ENCODE data around the gene PIGS. TPM values are rescaled to one million over a fixed set of nuclear protein-coding genes. Genes with fewer than 3 reads are reported as not detected.

Gene PIGS
- total and polyA plus RNA-seq, 9 of the 15 experiments (the other 6 are each of a cell fraction or from before 2014, with no cell fraction given) = 47.5 to 138 (median 57.6) TPM

DNA sequence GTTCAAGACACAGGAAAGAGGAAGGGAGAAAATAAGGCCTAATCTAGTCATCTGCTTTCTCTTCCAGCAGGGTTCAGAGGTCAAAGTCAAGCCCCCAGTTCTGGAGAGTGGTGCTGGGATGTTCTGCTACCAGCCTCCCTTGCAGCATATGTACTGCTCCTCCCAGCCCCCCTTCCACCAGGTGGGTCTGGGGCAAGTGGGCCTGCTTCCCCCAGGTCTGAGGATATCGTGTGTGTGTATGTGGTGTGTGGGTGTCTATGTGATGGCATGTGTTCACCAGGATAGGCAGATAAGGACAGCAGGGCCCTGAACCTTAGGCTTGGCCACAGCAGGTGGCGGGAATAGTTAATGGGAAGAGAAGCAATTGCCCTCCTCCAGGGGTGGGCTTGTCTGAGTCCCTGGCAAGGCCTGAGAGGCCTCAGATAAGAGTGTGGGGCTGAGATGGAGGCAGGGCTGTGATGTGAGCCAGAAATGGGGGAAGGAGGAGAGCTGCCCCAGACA is 44.1 kb downstream of the PIGS start (continued):
- TF ChIP-seq, protein P1, sequence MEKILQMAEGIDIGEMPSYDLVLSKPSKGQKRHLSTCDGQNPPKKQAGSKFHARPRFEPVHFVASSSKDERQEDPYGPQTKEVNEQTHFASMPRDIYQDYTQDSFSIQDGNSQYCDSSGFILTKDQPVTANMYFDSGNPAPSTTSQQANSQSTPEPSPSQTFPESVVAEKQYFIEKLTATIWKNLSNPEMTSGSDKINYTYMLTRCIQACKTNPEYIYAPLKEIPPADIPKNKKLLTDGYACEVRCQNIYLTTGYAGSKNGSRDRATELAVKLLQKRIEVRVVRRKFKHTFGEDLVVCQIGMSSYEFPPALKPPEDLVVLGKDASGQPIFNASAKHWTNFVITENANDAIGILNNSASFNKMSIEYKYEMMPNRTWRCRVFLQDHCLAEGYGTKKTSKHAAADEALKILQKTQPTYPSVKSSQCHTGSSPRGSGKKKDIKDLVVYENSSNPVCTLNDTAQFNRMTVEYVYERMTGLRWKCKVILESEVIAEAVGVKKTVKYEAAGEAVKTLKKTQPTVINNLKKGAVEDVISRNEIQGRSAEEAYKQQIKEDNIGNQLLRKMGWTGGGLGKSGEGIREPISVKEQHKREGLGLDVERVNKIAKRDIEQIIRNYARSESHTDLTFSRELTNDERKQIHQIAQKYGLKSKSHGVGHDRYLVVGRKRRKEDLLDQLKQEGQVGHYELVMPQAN (IDR thresholded peaks at IDR 0.05; ENCODE audit: borderline replicate concordance) = no peak
- TF ChIP-seq, protein P2, sequence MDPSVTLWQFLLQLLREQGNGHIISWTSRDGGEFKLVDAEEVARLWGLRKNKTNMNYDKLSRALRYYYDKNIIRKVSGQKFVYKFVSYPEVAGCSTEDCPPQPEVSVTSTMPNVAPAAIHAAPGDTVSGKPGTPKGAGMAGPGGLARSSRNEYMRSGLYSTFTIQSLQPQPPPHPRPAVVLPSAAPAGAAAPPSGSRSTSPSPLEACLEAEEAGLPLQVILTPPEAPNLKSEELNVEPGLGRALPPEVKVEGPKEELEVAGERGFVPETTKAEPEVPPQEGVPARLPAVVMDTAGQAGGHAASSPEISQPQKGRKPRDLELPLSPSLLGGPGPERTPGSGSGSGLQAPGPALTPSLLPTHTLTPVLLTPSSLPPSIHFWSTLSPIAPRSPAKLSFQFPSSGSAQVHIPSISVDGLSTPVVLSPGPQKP (CRISPR knock-in tag; IDR thresholded peaks at IDR 0.05) = no peak
- TF ChIP-seq PHF21A (IDR thresholded peaks at IDR 0.05; ENCODE audit: borderline replicate concordance, low read depth) = no peak
- no peak for TF ChIP-seq CREBBP (IDR thresholded peaks at IDR 0.05; ENCODE audit: low read depth, low read length)
- TF ChIP-seq CBX3 (IDR thresholded peaks at IDR 0.05; ENCODE audit: borderline replicate concordance in 1 of 2, low read length in 2 of 2) = peak in 1 of 2 experiments; percentile 91; a peak in 2 of 3 replicates
- TF ChIP-seq FOXK1 (CRISPR knock-in tag; IDR thresholded peaks at IDR 0.05; ENCODE audit: borderline replicate concordance) = no peak
- TF ChIP-seq ZNF79 (CRISPR knock-in tag; IDR thresholded peaks at IDR 0.05; ENCODE audit: low read depth) = no peak
- no peak for TF ChIP-seq PCBP1 (IDR thresholded peaks at IDR 0.05; ENCODE audit: low read depth, low read length, poor library complexity, severe bottlenecking)
- no peak for TF ChIP-seq HNRNPH1 (optimal IDR thresholded peaks at IDR 0.05; ENCODE audit: low read depth, low read length)
- TF ChIP-seq NBN (IDR thresholded peaks at IDR 0.05; ENCODE audit: low read depth) = peak; percentile 53; the same call in 1 of the 2 replicates
- no peak for TF ChIP-seq PURB (CRISPR knock-in tag; IDR thresholded peaks at IDR 0.05; ENCODE audit: low read depth)
- no peak for TF ChIP-seq KAT2B (IDR thresholded peaks at IDR 0.05; ENCODE audit: low read depth, low read length)
- no peak for TF ChIP-seq ZNF324 (CRISPR knock-in tag; IDR thresholded peaks at IDR 0.05)
- TF ChIP-seq RUNX1 (IDR thresholded peaks at IDR 0.05; ENCODE audit: low read depth) = peak; percentile 87; the same call in 1 of the 2 replicates
- TF ChIP-seq KLF6 (CRISPR knock-in tag; IDR thresholded peaks at IDR 0.05; ENCODE audit: borderline replicate concordance) = no peak
- TF ChIP-seq ZNF354B (CRISPR knock-in tag; IDR thresholded peaks at IDR 0.05) = no peak
- TF ChIP-seq POLR2B (IDR thresholded peaks at IDR 0.05; ENCODE audit: low read depth, partially characterized antibody) = no peak
- TF ChIP-seq, protein P3, sequence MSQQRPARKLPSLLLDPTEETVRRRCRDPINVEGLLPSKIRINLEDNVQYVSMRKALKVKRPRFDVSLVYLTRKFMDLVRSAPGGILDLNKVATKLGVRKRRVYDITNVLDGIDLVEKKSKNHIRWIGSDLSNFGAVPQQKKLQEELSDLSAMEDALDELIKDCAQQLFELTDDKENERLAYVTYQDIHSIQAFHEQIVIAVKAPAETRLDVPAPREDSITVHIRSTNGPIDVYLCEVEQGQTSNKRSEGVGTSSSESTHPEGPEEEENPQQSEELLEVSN (IDR thresholded peaks at IDR 0.05; ENCODE audit: borderline replicate concordance in 1 of 2, extremely low read depth in 1 of 2, insufficient read depth in 1 of 2, insufficient read length in 1 of 2, low read depth in 1 of 2, low read length in 1 of 2, poor library complexity in 1 of 2, severe bottlenecking in 1 of 2) = peak in 1 of 2 experiments; percentile 19
- TF ChIP-seq, protein P4, sequence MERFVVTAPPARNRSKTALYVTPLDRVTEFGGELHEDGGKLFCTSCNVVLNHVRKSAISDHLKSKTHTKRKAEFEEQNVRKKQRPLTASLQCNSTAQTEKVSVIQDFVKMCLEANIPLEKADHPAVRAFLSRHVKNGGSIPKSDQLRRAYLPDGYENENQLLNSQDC (CRISPR knock-in tag; IDR thresholded peaks at IDR 0.05) = no peak
- TF ChIP-seq, protein P5, sequence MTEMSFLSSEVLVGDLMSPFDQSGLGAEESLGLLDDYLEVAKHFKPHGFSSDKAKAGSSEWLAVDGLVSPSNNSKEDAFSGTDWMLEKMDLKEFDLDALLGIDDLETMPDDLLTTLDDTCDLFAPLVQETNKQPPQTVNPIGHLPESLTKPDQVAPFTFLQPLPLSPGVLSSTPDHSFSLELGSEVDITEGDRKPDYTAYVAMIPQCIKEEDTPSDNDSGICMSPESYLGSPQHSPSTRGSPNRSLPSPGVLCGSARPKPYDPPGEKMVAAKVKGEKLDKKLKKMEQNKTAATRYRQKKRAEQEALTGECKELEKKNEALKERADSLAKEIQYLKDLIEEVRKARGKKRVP (CRISPR knock-in tag; IDR thresholded peaks at IDR 0.05) = 0 out of 2 replicates have a peak, but pooled peaks have one; percentile 31
- peak; percentile 97 for TF ChIP-seq SMAD4 (CRISPR knock-in tag; conservative IDR thresholded peaks at IDR 0.05)
- TF ChIP-seq ETV5 (CRISPR knock-in tag; IDR thresholded peaks at IDR 0.05; ENCODE audit: low read depth) = no peak
- no peak for TF ChIP-seq SAFB (IDR thresholded peaks at IDR 0.05; ENCODE audit: borderline replicate concordance, low read depth, low read length)
